ENCODE data around the gene NECTIN4.
"Not testable (repeated sequence)": the region's sequence is repeated elsewhere in the genome, so short reads cannot be mapped to it uniquely, and the experiment has no call there.

The NECTIN4 gene

GRCh38 chr1:161080441-161081405 is 8.6 kb downstream of the NECTIN4 start:
- DNase-seq = no peak

- DNase-seq = no peak
Measured at GRCh38 chr1:161079436-161080110, 9.8 kb downstream of the NECTIN4 start.

- no peak for DNase-seq
Measured at GRCh38 chr1:161077426-161077825, 11.9 kb downstream of the NECTIN4 start.

- no peak for DNase-seq
Measured at GRCh38 chr1:161076410-161076809, 12.9 kb downstream of the NECTIN4 start.

GRCh38 chr1:161074676-161075368 is 14.5 kb downstream of the NECTIN4 start:
- DNase-seq = no peak

- no peak for DNase-seq
Measured at GRCh38 chr1:161073474-161074121, 15.8 kb downstream of the NECTIN4 start.

GRCh38 chr1:161072751-161073449 is 16.5 kb downstream of the NECTIN4 start:
- no peak for DNase-seq

GRCh38 chr1:161071886-161072371 is 17.4 kb downstream of the NECTIN4 start:
- DNase-seq = peak; percentile 35

GRCh38 chr1:161070761-161071160 is 18.6 kb downstream of the NECTIN4 start:
- DNase-seq = no peak

- DNase-seq = peak; percentile 41
Measured at GRCh38 chr1:161069731-161070270, 19.6 kb downstream of the NECTIN4 start, which contains the start of gene ARHGAP30. TSS of gene ARHGAP30 (minus strand) at chr1:161069891. CDS start at chr1:161069624, 267 bp downstream.

- no peak for DNase-seq
Measured at GRCh38 chr1:161069241-161069640, 20.1 kb downstream of the NECTIN4 start.

- peak; percentile 34 for DNase-seq
Measured at GRCh38 chr1:161068306-161069234, 20.8 kb downstream of the NECTIN4 start.

GRCh38 chr1:161066694-161067093 is 22.7 kb downstream of the NECTIN4 start:
- no peak for DNase-seq

GRCh38 chr1:161065681-161066080 is 23.7 kb downstream of the NECTIN4 start:
- not testable (repeated sequence) for DNase-seq

GRCh38 chr1:161063936-161064335 is 25.4 kb downstream of the NECTIN4 start:
- not testable (repeated sequence) for DNase-seq

GRCh38 chr1:161061419-161061818 is 27.9 kb downstream of the NECTIN4 start:
- no peak for DNase-seq

GRCh38 chr1:161059293-161059692 is 30.1 kb downstream of the NECTIN4 start:
- no peak for DNase-seq

- DNase-seq = no peak
Measured at GRCh38 chr1:161054805-161055204, 34.6 kb downstream of the NECTIN4 start.

- DNase-seq = no peak
Measured at GRCh38 chr1:161054232-161054631, 35.1 kb downstream of the NECTIN4 start.

GRCh38 chr1:161052899-161053298 is 36.5 kb downstream of the NECTIN4 start:
- no peak for DNase-seq
